ENCODE measurements around the gene ALDH6A1.
"Not testable (repeated sequence)": the region's sequence is repeated elsewhere in the genome, so short reads cannot be mapped to it uniquely, and the experiment has no call there.

The ALDH6A1 gene

DNA sequence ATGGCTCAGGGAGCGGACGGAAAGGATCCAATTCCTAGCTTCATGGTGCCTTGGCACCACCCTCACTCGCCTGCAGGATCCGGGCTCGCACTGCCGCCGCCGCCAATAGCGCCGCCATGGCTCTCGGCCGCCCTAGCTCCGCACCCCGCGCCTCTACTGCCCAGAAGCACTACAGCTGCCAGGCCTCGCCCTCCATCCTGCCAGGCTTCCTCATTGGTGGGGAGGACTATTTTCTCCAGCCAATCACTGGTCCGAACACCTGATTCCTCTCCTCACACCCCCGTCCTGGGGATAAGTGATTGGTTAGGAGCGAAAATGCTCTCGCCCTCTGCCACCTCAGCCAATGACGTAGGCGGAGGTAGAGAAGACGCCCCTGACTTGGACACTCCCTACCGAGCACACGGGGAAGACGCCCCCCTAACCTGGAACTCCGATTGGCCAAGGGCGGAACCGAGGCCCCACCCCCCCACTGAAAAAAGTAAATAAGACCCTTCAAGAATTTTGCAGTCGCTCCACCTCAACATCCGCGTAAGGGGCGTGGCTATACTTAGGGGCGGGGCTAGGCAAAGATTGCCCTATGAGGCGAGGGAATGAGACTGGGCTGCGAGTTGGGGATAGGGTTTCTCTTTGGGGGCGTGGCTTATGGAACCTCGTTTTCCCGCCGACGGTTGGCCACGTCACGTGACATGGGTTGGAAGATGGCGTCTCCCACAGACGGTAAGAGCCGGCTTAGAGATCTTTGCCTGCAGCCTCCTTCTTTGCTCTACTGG, at the start of gene ALDH6A1, which contains the start of gene LIN52:
TSS of gene ALDH6A1 (minus strand) at position 177 of the 770 bp plus-strand sequence. CDS start at position 118, 59 bp downstream.
TSS of gene LIN52 (plus strand) at position 680 of the 770 bp plus-strand sequence. CDS start at position 699, 19 bp downstream.
- DNase-seq (ENCODE audit: low read depth in 4 of 4, low spot score in 1 of 4), result peak; percentile 99 to 100 (median 100)

DNA sequence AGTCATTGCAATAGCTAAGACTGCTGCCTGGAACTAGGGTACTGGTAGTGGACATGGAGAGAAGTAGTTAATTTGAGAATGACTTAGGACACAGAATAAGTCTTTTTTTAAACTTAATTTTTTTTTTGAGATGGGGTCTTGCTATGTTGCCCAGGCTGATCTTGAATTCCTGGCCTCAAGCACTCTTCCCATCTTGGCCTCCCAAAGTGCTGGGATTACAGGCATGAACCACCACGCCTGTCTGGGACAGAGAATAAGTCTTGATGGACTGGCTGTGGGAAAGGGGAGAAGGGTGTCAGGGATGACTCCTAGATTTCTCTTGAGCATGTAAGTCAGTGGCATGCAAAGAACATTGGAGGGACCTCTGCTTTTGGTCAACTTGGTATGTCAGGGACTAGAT, 43.4 kb upstream of the ALDH6A1 start:
- DNase-seq (ENCODE audit: low read depth in 4 of 4, low spot score in 1 of 4), result no peak

DNA sequence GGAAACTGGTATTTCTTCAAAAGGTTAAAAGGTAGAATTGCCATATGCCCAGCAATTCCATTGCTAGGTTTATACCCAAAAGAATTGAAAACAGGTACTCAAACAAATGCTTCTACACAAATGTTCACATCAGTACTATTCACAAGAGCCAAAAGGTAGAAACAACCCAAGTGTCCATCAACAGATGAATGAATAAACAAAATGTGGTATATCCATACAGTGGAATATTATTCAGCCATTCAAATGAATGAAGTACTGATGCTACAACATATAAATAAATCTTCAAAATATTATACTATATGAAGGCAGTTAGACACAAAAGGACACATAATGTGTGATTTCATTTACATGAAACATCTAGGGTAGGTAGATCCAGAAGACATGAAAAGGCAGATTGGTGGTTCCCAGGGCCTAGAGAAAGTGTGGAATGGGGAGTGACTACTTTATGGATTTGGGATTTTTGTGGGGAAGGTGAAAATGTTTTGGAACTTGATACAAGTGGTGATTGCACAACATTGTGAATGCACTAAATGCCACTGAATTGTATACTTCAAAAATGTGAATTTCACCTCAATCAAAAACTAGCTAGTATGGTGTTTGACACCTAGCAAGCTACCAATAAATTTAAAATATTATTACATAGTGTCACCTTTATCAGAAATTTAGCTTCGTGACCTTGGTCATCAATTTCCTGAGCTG, 42.2 kb upstream of the ALDH6A1 start:
- no peak for DNase-seq (ENCODE audit: low read depth in 4 of 4, low spot score in 1 of 4)

DNA sequence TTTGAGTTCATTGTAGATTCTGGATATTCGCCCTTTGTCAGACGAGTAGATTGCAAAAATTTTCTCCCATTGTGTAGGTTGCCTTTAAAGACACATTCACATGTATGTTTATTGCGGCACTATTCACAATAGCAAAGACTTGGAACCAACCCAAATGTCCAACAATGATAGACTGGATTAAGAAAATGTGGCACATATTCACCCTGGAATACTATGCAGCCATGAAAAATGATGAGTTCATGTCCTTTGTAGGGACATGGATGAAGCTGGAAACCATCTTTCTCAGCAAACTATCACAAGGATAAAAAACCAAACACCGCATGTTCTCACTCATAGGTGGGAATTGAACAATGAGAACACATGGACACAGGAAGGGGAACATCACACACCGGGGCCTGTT, 41.2 kb upstream of the ALDH6A1 start:
- not testable (repeated sequence) for DNase-seq (ENCODE audit: low read depth in 4 of 4, low spot score in 1 of 4)

DNA sequence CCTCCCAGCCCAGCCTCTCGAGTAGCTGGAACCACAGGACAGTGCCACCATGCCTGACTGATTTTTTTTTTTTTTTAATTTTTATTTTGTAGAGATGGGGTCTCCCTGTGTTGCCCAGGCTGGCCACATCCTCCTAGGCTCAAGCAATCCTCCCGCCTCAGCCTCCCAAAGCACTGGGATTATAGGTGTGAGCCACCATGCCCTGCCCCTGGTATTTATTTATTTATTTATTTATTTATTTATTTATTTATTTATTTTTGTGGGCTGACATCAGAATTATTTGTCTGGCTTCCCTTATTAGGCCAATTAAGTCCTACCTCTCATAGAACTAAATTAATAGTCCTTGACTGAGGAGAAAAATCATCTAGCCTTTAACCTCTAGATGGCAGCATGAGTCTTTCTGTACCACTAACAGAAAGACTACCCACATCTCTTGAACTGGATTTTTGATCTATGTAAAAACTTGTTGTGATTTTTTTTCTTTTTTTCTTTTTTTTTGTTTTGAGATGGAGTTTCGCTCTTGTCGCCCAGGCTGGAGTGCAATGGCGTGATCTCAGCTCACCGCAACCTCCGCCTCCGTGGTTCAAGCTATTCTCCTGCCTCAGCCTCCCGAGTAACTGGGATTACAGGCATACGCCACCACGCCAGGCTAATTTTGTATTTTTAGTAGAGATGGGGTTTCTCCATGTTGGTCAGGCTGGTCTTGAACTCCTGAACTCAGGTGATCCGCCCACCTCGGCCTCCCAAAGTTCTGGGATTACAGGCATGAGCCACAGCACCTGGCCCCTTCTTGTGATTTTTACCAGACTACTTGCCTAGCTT, 27.4 kb upstream of the ALDH6A1 start:
- DNase-seq (ENCODE audit: low read depth in 4 of 4, low spot score in 1 of 4), result not testable (repeated sequence)

DNA sequence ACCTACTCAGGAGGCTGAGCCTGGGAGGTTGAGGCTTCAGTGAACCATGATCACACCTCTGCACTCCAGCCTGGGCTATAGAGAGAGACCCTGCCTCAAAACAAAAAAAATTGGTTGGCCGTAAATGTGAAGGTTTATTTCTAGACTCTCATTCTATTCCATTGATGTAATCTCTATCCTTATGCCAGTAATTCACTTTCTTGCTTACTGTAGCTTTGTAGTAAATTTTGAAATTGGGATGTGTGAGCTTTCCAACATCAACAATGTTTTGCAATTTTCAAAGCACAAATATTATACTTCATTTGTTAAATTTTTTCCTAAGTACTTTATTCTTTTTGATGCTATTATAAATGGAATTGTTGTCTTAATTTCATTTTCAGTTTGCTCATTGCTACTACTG, 25.1 kb upstream of the ALDH6A1 start:
- DNase-seq (ENCODE audit: low read depth in 4 of 4, low spot score in 1 of 4), result no peak

DNA sequence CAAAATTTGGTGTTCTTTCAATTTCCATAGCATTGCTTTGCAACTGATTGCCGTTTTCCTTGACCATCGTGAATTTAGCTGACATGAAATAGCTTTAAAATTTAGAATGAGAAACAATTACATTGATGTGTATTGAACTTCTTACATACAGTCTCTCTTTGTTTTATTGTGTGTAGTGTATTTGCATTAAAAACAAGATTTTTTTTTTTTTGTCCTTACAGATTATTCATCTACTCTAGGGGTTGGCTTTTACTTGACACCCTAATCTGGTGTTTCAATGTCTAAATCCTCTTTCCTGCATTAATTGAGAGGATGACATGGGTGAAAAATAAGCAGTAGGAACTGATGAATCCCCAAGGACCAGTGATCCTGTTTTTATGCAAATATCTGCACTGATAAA, 21.1 kb upstream of the ALDH6A1 start:
- DNase-seq (ENCODE audit: low read depth in 4 of 4, low spot score in 1 of 4), result no peak

DNA sequence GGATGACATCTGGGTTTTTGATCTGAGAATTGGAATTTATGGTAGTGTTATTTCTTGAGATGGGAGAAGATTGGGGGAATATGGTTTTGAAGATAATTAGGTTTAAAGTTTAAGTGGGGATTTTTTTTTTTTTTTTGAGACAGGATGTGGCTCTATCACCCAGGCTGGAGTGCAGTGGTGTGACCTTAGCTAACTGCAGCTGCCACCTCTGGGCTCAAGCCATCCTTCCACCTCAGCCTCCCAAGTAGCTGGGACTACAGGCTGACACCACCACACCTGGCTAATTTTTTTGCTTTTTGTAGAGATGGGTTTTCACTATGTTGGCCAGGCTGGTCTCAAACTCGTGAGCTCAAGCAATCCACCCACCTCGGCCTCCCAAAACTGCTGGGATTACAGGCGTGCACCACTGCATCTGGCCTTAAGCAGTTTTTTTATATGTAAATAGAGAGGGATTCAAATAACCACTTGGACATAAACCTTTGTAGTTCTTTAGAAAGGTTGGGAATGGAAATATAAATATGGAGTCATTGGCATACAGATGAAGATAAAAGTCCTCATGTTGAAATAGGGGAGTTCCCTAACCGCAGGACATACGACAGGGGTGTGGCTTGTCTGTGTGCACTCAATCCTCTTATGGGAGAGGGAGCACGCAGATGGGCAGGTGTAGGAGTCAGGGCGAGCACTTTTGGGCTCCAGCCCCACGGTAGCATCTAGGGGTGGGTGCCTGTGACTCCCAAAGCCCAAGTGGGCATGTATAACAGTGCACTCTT, 5.2 kb upstream of the ALDH6A1 start:
- no peak for DNase-seq (ENCODE audit: low read depth in 4 of 4, low spot score in 1 of 4)

DNA sequence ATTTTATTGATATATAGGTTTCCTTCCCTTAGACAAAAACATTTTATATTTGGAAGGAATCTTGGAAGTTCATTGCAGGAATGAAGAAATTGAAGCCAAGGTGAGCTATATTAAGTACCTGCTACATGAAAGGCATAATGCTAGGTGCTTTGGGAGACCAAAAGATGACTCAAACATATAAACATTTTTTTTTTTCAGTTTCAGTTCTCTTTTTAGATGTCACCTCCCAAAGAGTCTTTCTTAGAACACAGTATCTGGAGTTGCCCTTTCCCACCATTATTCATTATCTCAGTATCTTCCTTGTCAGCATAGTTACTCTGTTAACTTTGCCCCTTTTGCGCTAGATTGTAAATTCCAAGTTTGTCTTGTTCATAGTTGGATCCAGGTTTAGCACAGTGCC, 1.6 kb upstream of the ALDH6A1 start:
- DNase-seq (ENCODE audit: low read depth in 4 of 4, low spot score in 1 of 4), result no peak

DNA sequence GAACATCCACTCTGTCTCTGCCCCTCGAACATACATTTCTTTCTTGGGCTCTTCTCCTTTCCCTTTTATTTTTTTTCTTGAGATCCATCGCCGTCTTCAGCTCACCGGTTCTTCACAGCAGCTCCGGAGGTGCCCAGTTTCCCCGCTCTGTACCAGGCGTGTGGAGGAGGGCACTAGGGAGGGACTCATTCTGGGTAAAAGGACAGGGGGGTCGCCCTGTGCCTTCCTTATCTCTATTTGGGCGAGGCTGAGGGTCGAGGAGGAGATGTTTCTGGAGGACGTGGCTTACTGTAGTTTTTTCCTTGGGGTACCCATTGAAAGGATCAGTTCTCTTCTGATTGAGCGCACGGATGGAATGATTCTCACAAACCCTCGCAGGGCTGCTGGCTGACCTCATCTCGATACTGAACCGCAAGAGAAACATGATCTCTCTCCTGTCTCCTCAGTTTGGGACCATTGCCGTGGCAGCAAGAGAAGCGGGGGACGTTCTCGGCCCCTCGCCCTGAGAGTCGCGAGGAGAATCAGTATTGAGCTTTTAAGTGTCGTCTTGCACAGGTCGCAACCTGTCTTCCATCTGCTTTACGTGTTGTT, 889 bp upstream of the ALDH6A1 start:
- DNase-seq (ENCODE audit: low read depth in 4 of 4, low spot score in 1 of 4), result peak in 1 of 4 experiments; percentile 18

DNA sequence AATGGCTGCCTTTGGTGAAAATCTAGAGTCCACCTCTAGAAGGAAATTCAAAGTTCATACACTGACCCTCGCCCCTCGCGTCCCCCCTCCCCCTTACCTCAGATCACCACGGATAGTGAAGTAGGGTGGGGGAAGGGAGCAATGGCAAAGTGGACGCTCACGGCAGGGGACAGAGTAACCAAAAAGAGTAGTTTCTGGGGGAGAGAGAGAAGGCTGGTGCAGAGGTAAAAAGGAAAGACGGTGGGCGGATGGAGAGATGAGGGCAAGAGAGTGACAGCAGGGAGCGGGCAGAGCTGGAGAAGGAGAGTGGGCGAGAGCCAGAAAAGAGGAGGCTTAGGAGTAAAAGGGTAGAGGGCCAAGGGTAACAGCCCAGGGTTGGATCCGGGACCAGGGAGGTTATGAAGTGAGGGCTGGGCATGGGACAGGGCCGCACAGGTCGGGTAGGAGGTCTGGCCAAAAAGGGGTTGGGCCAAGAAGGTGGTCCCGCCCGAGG, 423 bp downstream of the ALDH6A1 start:
- DNase-seq (ENCODE audit: low read depth in 4 of 4, low spot score in 1 of 4), result no peak

DNA sequence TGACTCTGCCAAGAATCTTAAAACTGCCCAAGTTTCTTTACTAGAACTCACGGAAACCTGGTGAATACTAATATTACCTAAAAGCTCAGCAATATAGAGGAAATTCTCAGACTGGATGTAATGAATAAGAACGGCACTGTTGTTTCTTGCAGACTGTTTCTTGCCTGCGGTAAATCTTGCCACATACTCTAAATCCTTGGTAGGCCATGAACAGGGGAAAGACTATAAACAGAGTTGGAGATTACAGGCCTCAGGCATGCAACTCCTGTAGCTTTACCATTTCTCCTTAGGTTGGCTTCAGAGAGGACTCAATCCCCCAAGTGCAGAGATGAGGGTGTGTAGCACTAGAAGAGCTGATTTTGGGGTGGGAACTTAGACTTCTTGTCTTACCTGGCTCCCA, 1.1 kb downstream of the ALDH6A1 start:
- DNase-seq (ENCODE audit: low read depth in 4 of 4, low spot score in 1 of 4), result no peak

DNA sequence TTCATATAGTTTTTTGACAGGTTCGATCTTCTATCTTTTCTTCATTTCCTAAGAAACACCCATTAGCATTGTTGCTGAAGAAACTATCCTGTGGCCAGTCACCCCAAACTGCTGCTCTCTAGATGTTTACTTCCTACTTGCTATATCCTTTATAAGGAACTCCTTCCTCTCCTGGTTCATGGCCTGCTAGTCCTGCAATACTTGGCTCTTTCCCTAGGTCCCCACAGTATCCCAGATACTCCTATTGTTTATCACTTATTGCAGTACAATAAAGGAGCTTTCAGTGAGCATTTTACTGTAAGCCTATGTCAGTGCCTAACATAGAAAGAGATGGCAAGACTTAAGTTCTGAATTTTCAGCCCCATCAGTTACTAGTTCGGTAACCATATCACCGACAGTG, 2.8 kb downstream of the ALDH6A1 start:
- no peak for DNase-seq (ENCODE audit: low read depth in 4 of 4, low spot score in 1 of 4)

DNA sequence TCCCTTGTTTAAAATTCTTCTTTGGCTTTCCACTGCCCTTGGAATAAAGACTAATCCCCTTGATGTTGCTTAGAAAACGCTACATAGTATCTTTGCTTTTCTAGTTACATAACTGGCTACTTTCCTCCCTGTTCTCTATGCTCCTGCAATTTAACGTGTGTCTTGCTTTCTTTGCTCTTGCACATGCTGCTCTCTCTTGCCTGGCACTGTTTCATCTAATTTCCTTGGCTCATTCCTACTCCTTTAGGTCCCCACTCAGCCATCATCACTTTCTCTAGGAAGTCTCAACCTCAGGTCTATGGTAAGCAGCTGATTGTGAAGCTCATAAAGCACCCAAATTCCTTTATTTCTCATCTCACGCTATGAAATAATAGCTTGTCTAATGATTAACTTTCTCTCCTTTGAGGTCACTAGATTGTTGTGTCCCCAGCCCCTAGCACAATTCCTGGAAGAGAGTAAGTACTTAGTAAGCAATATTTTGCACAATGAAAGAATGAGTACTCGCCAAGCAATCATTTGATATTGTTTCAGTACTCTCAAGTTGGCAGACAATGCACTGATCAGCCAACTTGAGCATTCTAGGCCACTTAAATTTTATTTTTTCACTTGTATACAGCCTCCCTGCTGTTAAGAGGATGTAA, 3.3 kb downstream of the ALDH6A1 start:
- no peak for DNase-seq (ENCODE audit: low read depth in 4 of 4, low spot score in 1 of 4)

DNA sequence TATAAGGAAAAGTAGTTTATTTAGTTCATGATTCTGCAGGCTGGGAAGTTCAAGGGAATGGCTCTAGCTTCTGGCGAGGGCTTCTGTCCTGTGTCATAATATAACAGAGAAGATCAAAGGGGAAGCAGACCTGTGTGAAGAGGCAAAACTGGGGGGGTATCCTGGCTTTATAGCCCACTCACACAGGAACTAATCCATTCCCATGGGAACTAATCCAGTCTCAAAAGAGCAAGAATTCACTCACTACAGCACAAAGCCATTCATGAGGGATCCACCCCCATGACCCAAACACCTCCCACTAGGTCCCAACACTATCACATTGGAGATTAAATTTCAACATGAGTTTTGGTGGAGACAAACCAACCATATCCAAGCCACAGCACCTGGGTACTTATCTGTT, 6.9 kb downstream of the ALDH6A1 start:
- DNase-seq (ENCODE audit: low read depth in 4 of 4, low spot score in 1 of 4), result no peak

DNA sequence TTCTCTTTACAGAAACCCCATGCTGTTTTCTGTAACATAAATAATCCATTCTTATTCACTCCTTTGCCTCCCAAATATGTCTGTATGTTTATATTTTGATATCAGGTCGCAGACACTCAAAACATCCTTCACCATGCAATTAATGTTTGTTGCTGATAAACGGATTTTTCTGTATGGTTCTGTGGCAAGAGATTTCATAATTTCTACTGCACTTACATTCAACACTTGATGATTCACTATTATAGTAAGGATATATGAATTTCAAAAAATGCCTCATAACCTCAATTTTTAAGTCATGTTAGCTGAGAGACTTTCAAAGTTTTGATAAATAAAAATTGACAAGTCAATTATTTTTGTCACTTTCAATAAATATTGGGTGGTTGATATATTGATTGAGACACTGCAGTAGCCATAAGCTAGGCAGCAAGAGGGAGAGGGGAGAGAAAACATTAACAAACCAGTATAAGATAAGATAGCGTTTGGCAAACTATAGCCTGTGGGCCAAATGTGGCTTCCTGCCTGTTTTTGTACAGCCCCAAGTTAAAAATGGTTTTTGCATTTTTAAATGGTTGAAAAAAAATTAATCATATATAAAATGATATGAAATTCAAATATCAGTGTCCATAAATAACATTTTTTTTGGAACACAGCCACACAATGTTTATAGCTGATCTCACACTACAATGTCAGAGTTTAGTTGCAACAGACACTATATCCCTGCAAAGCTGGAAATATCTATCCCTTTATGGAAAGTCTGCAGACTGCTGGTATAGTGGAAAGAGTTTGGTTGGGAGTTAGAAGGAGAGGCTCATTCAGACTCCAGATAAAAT, 18.3 kb downstream of the ALDH6A1 start:
- no peak for DNase-seq (ENCODE audit: low read depth in 4 of 4, low spot score in 1 of 4)

DNA sequence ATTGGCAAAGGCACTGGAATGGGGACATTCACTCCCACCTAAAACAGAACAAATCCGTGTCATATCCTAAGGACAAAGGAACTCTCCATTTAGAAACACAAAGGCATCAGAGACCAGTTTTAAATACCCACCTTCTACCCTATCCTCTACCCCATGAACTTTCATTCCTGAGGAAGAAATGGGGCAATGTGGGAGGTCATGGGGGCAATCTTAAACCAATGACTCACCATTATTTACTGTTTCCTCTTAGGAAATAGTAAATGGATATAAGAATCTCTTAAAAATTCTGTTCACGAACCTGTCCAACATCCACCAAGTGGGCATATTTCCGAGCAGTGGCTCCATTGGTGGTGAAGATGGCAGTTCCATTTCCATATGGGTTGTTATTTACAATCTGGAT, 19.4 kb downstream of the ALDH6A1 start:
- DNase-seq (ENCODE audit: low read depth in 4 of 4, low spot score in 1 of 4), result no peak

DNA sequence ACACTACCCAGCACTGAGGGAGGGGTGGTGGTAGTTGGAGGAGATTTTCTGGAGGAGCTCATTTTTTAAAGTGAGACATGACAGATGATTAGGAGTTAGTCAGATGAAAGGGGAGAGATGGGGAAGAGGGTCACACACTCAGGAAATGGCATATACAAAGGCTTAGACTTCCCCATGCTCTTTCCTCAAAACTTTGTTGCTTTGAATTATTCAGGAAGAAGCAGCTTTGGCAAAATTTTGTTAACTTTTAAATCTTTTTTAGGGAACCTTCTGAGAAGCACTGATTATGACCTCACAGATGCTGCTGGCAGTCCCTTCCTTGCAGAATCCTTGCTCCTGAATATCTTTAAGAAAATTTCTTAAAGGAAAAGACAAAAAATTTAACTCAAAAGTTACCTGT, 19.8 kb downstream of the ALDH6A1 start:
- no peak for DNase-seq (ENCODE audit: low read depth in 4 of 4, low spot score in 1 of 4)

DNA sequence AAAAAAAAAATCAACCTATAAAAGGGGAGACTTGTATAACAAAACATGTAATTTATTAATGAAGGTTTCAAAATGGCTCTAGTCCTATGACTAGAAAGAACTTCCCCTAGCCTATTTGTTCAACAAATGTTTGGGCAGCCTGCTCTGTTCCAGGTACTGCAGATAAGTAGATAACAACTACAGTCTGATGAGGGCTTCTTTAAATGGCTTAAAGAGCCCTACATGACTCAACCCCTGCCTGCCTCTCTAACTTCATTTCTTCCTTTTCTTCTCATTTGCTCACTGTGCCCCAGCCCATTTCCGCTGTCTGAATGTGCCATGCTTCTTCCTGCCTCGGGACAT, 21.5 kb downstream of the ALDH6A1 start:
- DNase-seq (ENCODE audit: low read depth in 4 of 4, low spot score in 1 of 4), result no peak

Measured in stimulated activated CD4-positive, alpha-beta T cell treated with anti-CD3 and anti-CD28 coated beads, Interleukin-1b, Interleukin-23, amount 100 ng/mL, for 24 hours (primary cell).